Measurements from ENCODE around the gene TAOK1.

The TAOK1 gene

GRCh38 chr17:29594519-29595090 is 204.4 kb downstream of the TAOK1 start:
- peak overlapping the region; percentile 63 for H3K4me3 ChIP-seq (ENCODE audit: low read depth, low read length)
- POLR2A ChIA-PET = no interaction called here
- no peak for TF ChIP-seq CTCF (IDR thresholded peaks at IDR 0.05; ENCODE audit: insufficient read depth, low read length, missing control alignments)
- CTCF ChIA-PET = interaction anchor here (1.0 to 5.0 kb wide), 7 partner anchors 10 to 498 kb away, joined by 4 to 103 read pairs (median 7); no protein-coding TSS in a partner anchor
- DNase-seq (ENCODE audit: low read depth, low spot score) = no peak

GRCh38 chr17:29595107-29595942 is 205.2 kb downstream of the TAOK1 start:
- no peak for DNase-seq (ENCODE audit: low read depth, low spot score)
- no peak overlapping the region for H3K4me3 ChIP-seq (ENCODE audit: low read depth, low read length)
- no peak for TF ChIP-seq CTCF (IDR thresholded peaks at IDR 0.05; ENCODE audit: insufficient read depth, low read length, missing control alignments)
- ChIA-PET CTCF (interaction anchor here (1.0 to 5.0 kb wide), 5 partner anchors 14 to 225 kb away, joined by 3 to 103 read pairs (median 26); no protein-coding TSS in a partner anchor), POLR2A (no interaction called here)

GRCh38 chr17:29595943-29596774 is 206.0 kb downstream of the TAOK1 start:
- POLR2A ChIA-PET = no interaction called here
- no peak for DNase-seq (ENCODE audit: low read depth, low spot score)
- TF ChIP-seq CTCF (IDR thresholded peaks at IDR 0.05; ENCODE audit: insufficient read depth, low read length, missing control alignments) = no peak
- CTCF ChIA-PET = interaction anchor here (1.0 to 4.3 kb wide), 4 partner anchors 15 to 226 kb away, joined by 3 to 26 read pairs (median 18); no protein-coding TSS in a partner anchor
- H3K4me3 ChIP-seq (ENCODE audit: low read depth, low read length) = no peak overlapping the region

GRCh38 chr17:29596811-29597210 is 206.6 kb downstream of the TAOK1 start:
- POLR2A ChIA-PET = no interaction called here
- no peak for DNase-seq (ENCODE audit: low read depth, low spot score)
- CTCF ChIA-PET = interaction anchor here (1.9 to 4.3 kb wide), 4 partner anchors 16 to 227 kb away, joined by 8 to 26 read pairs (median 18); no protein-coding TSS in a partner anchor
- TF ChIP-seq CTCF (IDR thresholded peaks at IDR 0.05; ENCODE audit: insufficient read depth, low read length, missing control alignments) = no peak
- H3K4me3 ChIP-seq (ENCODE audit: low read depth, low read length) = no peak overlapping the region

- DNase-seq (ENCODE audit: low read depth, low spot score) = no peak
- TF ChIP-seq CTCF (IDR thresholded peaks at IDR 0.05; ENCODE audit: insufficient read depth, low read length, missing control alignments) = no peak
- CTCF ChIA-PET = interaction anchor here (1.9 to 4.3 kb wide), 4 partner anchors 17 to 228 kb away, joined by 8 to 26 read pairs (median 18); no protein-coding TSS in a partner anchor
- H3K4me3 ChIP-seq (ENCODE audit: low read depth, low read length) = no peak overlapping the region
- POLR2A ChIA-PET = no interaction called here
Observed at GRCh38 chr17:29597361-29598172, 207.4 kb downstream of the TAOK1 start.
